ENCODE measurements around the gene NAV1.
"Not testable (repeated sequence)": the region's sequence is repeated elsewhere in the genome, so short reads cannot be mapped to it uniquely, and the experiment has no call there.

NAV1 gene

DNA sequence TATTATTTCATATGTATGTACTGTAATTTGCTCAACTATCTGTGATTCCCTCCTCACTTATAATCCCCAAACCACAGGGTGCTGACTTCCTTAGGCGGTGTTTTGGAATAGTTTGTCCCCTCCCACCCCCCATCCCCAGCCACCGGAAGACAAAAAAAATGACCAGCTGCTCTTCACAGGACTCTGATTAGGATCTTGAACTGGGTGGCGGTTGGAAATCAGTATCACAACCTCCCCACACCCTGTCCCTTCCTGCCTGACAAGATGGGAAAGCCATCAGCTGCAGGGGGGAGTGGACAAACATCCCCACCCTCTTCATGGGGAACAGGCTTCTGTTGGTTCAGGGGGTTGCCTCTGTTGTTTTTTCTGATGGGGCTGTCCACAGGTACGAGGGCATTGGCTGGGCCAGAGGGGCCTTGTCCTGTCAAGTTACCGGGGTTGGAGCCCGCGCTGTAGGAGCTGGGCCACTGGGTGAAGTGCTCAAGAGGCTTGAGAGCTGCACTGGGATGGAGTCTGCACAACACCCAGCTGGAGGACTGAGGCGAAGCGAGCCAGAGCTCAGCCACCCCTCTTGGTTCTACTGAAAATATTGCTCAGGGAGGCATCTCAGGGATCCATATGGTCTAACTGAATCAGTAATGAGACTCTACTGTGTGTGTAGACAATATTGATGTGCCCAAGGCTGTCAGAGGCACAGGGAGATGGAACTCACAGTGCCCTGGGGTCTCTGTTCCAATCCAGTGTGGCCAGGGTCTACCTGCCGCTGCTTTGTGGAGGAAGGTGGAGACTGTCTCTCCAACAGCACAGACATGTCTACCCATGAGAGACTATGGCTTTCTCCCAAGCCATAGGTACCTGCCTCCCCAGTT, 28.2 kb downstream of the NAV1 start:
- DNase-seq = no peak

DNA sequence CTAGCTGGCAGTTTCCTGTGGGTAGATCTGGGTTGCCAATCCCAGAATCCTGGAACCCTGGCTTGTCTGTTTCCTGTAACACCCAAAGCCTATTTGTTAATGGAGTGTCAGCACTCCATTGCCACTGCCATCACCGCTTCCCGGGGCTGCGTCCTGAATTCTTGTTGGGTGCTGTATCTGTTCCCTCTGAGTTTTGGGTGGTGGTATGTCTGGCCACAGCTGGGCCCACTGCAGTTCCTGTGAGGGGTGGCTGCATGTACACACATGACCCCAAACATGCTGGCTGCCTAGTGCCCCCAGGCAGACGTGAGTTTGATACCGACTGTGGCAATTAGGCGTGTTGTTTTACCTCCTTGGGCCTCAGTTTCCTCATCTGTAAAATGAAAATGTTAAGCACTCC, 29.3 kb downstream of the NAV1 start:
- no peak for DNase-seq

DNA sequence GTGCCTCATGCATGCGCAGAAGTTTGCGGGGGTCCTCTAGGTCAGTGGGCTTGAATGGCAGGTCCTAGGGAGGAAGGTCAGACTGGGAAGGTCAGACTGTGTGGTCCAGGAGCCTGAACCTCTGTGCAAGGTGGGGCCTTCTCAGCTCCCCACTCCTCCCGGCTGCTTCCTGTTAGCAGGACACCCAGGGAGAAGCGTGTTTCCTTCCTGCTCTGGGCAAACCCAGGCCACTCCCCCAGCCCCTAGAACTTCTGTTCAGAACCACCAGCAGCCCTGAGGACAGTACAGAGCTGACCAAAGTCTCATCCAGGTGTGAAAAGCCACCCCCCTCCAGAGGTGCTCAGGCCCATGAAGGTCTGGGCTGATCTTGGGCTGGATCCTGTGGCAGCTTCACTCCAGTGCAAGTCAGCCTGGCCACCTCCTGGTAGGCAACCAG, 29.9 kb downstream of the NAV1 start:
- no peak for DNase-seq

DNA sequence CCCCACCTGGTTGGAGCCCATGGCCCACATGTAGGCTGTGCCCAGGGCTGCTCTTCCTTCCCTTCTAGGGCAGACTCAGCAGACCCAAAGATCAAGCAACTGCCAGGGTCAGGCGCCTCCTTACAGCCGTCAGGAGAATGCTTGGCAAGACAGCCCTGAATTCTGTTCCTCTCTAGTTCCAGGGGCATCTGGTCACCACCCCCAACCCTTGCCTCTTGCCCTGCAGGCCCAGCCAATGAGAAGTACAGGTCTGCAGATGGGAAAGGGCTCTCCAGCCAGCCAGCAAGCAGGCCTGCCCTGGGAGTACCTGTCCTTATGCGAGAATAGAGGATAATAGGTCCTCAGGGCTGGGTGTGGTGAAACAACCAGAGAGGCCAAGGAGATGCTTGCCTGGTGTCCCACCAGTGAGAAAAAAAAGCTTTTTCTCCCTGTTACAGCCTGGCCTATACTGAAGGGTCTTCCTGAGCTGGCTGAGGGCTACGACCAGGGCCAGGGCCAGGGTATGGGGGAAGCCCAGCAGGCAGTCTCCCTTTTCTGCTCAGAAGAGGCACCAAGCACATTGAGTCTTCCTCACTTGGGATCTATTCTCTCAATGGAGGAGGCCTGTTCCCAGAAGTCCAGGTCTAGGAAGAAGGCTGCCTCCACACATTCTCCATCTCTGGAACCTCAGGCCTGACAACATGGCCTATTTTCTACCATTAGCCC, 31.4 kb downstream of the NAV1 start:
- DNase-seq = no peak

DNA sequence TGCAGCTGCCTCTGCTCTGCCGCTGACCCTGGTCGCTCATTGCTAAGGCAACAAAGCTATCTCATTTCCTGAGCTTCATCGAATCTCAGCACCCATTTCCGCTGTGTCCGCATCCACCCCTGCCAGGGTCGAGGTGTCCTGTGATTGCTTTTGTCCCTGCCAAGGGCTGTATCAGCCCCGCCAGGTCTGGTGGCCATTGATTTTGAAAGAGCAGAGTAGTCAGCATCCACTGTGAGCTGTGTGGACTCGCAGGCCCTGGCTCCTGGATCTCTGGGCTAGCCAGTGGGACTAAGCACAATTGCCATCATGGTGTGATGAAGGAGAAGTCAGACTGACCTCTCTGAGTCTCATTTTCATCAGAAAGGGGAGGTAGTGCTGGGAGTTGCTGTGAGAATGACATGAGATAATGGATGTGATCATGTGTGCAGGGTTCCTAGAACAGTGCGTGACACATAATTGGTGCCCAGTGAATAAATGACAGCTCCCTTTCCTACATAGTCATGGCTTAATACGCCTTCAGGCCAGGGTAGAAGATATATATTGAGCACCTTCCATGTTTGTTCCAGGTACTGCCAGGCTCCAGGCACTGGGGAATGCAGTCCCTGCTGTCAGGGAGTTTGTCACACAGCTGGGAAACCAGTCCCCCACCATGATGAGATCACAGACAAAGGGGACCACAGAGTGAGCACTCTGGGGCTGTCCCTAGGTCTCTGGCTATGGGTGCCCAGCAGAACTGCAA, 32.1 kb downstream of the NAV1 start:
- DNase-seq = no peak

DNA sequence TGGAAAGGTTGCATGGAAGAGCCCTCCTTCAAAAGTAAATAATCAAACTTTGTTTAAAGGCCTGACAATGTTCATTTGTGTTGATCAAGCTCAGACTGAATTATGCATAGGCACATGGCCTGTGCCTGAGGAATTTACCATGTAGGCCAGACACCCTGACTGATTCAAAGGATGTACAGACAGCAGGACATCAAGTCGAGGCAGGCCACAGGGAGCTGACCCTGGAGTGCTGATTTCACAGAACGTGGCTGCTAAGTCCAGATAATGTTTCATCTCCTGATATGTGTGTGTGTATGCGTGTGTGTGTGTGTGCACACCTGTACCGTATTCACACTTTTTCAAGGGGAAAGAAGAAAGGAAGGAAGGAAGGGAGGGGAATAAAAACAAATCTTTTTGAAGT, 34.1 kb downstream of the NAV1 start:
- no peak for DNase-seq

DNA sequence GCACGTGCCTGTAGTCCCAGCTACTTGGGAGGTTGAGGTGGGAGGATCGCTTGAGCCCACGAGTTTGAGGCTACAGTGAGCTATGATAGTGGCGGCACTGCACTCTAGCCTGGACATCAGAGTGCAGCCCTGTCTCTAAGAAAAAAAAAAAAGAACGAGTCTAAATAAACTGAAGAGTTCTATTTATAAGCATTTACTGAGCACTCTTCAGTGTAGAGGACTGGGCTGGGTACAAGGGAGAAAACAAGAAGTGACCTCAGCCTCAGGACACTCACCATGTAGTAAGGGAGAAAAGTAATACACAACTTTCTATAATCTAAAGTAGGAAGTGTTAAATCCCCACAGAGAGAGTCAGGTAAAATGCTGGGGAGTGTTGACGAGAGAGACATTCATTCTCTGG, 35.0 kb downstream of the NAV1 start:
- DNase-seq = no peak

DNA sequence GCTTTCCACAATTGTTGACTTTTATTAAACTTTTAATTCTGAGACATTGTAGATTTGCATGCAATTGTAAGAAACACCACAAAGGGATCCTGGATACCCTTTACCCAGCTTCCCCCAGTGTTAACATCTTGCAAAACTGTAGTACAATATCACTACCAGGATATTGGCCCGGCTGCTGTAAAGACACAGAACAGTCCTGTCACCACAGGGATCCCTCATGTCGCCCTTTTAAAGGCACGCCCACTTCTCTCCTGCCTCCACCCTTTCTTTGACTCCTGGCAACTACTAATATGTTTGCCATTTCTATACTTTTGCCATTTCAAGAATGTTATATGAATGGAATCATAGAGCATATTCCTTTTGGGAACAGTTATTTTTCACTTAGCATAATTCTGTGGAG, 37.0 kb downstream of the NAV1 start:
- no peak for DNase-seq

DNA sequence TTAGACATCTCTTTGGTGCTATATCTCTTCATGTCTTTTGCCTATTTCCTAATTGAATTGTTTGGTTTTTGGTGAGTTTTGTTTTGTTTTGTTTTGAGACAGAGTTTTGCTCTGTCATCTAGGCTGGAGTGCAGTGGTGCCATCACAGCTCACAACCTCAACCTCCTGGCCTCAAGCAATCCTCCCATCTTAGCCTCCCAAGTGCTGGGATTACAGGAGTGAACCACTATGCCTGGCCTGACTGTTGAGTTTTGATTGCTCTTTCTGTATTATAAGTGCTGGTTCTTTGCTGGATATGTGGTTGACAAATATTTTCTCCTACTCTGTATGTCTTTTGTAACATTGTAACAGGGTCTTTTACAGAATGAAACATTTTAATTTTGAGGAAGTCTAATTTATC, 38.0 kb downstream of the NAV1 start:
- DNase-seq = no peak

DNA sequence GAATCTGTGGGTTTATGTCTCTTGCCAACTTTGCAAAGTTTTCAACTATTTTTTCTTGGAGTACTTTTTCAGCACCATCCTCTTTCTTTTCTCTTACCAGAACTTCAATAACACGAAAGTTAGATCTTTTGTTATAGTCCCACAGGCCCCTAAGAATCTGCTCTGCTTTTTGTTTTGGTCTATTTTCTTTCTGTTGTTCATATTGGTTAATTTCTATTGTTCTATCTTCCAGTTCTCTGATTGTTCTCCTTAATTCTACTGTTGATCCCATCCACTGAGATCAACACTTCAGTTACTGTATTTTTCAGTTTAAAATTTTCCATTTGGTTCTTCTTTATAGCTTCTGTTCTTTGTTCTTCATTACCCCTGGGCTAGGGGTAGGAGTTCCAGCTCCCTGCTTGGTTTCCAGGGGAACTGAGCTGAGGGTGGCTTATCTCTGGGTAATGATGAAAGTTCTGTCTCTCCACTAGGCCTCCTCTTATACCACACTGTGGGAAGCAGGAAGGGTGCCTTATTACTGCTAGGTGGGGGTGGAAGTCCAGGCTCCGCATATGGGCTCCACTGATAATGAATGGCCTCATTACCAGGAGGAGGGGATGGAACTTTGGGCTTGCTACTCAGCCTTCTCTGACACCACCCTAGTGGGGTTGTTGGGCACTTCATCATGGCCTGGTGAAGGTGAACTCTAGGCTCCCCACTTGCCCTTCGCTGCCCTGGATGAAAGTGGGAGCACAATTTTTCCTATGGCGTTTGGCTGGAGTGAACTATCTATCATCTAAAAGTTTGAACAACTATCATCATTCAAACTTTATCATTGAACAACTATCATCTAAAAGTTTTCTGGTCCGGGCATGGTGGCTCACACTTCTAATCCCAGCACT, 39.3 kb downstream of the NAV1 start:
- DNase-seq = no peak

DNA sequence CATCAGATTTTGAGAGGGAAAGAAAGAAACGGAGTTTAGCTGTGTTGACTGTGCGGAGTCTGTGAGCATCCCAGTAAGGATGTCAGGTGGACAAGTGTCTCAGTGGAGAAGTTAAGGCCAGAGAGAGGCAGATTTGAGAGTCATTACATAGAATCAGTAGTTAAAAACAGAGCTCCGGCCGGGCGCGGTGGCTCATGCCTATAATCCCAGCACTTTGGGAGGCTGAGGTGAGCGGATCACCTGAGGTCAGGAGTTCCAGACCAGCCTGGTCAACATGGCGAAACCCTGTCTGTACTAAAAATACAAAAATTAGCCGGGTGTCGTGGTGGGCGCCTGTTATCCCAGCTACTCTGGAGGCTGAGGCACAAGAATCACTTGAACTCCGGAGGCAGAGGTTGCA, 42.4 kb downstream of the NAV1 start:
- not testable (repeated sequence) for DNase-seq

DNA sequence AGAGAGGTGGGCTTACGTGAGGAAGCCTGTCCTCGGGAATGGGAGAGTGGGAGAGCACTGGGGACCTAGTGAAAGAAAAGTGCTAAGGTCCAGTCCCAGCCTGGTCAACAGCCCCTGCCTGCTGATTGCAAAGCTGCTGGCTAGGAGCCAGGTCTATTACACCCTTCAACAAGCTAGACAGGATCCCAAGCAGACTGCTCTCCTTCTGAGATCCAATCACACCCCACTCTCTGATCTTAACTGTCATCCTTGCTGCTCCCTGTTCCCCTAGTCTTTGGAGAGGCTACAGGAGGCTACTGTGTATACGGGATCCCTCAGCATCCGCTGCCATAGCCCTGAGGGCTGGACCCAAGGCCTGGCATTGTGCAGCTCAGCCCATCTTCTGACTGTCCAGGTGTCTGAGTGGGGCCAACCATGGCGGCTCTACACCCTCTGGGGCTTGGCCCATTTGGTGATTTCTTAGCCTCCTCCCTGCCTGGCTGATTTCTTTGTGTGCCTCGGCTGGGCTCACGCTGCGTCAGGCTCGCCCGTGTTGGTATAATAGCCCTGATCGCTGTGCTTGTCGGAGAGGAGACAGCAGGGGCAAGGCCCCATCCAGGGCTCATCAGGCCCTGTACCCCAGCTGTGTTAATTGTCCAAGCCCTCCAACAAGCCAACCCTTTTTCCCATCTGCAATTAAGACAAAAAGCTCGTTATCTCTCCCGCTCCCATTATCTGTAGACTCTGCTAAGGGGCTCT, 43.9 kb downstream of the NAV1 start:
- DNase-seq = no peak

DNA sequence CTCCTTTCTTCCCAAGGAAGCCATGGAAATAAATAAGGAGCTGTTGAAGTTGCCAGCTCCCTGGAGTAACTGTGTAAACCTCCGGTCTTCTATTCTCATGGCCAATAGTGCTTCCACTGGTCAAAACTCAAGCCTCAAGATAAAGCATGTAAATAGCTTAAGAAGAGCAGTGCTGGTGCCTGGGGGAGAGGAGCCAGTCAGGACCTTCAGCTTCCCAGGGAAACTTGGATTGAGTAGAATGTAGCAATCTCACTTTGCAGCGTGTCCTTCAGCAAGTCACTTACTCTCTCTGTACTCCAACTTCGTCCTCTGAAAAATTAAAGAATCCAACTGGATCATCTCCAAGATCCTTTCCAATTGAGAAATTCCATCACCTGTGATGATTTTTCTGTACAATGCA, 44.7 kb downstream of the NAV1 start:
- no peak for DNase-seq

DNA sequence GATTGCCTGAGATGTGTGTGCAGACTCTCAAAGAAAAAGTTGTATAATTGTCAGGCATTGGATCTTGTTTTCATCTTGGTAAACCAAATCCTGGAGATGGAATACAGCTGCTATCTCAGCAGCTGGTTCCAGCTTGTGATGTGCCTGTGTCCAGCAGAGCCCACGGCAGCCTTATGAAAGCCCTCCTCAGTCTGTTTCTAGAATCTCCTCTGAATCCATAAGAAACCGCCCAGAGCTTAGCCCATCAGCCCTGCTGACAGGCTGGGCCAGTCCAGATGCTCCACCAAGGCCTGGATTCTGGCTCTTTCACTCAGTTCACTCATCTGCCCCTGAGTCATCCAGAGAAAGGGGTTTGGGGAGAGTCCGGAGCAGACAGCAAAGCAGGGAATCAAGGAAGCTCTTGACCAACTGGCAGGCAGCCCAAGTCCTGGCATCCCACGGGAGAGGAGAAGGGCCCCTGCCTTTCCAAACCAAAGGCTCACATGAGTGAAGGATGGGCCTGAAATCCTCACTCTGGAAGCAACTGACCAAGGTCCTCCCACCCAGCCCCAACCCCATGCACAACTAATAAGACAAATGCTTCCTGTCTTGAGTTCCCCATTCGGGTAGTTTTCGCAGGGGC, 45.7 kb downstream of the NAV1 start:
- no peak for DNase-seq

DNA sequence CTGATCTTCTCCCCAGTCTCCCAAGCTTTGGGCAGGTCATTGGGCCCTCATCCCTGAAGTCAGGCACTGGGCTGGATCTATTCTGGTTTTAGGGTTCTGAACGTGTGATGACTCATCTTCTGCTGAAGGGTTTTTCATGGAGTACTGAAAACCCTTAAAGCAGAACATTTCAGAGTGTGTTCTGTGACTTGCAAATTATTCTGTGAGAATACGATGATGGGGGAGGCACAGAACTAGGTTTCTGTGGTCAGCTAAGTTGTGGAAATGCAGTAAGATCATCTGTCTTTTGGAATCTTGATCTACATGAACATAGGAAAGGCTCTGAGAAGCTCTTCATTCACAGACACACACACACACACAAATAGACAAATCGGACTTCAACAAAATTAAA, 46.2 kb downstream of the NAV1 start:
- no peak for DNase-seq

DNA sequence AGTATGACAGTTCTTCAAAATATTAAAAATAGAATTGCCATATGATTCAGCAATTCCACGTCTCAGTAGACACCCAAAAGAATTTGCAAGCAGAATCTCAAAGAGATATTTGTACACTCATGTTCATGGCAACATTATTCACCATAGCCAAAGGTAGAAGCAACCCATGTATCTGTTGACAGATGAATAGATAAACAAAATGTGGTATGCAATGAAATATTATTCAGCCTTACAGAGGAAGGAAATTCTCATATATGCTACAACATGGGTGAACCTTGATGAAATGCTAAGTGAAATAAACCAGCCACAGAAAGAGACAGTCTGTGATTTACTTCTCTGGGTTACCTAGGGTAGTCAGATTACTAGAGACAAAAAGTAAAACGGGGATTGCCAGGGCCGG, 47.0 kb downstream of the NAV1 start:
- no peak for DNase-seq

DNA sequence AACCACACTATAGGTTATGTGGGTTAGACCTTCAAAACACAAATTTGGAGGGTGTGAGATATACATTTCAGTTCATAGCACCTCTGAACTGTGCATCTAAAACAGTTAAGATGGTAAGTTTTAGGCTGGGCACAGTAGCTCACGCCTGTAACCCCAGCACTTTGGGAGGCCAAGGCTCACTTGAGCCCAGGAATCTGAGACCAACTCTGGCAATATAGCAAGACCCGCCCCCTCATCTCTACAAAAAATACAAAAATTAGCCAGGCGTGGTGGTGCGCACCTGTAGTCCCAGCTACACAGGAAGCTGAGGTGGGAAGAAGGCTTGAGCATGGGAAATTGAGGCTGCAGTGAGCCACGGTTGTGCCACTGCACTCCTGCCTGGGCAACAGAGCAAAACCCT, 47.9 kb downstream of the NAV1 start:
- no peak for DNase-seq

DNA sequence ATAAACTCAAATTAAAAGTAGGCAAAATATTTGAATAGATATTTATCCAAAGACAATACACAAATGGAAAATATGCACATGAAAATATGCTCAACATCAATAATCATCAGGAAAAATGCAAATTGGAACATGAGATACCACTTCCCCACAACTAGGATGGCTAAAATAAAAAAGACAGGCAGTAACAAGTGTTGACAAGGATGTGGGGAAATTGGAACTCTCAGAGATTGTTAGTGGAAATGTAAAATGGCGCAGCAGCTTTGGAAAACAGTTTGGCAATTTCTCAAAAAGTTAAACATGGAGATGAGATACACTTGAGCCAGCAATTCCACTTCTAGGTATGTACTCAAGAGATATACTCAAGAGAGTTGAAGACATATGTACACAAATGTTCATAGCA, 48.8 kb downstream of the NAV1 start:
- DNase-seq = no peak

All from stimulated activated CD4-positive, alpha-beta T cell treated with anti-CD3 and anti-CD28 coated beads, Interleukin-4, amount 100 ng/mL, for 1 hour (primary cell).